Gastroesophageal sphincter (tissue), 4 donors: ENCODE data around the gene SMPD2. TPM values are rescaled to one million over a fixed set of nuclear protein-coding genes. Genes with fewer than 3 reads are reported as not detected.

Source experiments
- ATAC-seq: fragments of 150-250 bp; one replicate; pipeline ENCODE4 v1.9.1; 2016; ENCODE audit warnings: mild to moderate bottlenecking, moderate library complexity
- H3K27ac ChIP-seq, 4 donors: fragments of 200-600 bp; sonication (generic) in 3 of 4; 1 replicate in 3 of 4; 2 replicates in 1 of 4; pipeline ENCODE4 v1.5.1; 2016 to 2019
- H3K27me3 ChIP-seq: fragments of 200-600 bp; sonication (generic); one replicate; pipeline ENCODE4 v1.5.1; 2019
- H3K36me3 ChIP-seq, 2 donors: fragments of 200-600 bp; sonication (generic); one replicate each; pipeline ENCODE4 v1.5.1; 2019; ENCODE audit warnings: control low read depth in 1 of 2
- H3K4me1 ChIP-seq, 3 donors: fragments of 200-600 bp; sonication (generic); 1 replicate in 2 of 3; 2 replicates in 1 of 3; pipeline ENCODE4 v1.5.1; 2016 to 2019; ENCODE audit warnings: control low read depth in 2 of 3
- H3K4me3 ChIP-seq, 2 donors: fragments of 200-600 bp; sonication (generic); one replicate each; pipeline ENCODE4 v1.5.1; 2019; ENCODE audit warnings: mild to moderate bottlenecking in 1 of 2, moderate library complexity in 1 of 2
- H3K9me3 ChIP-seq, 3 donors: fragments of 200-600 bp; sonication (generic); one replicate each; pipeline ENCODE4 v1.5.1; 2017 to 2019; ENCODE audit warnings: control low read depth in 2 of 3
- CTCF ChIP-seq, 4 experiments: fragments of 200-600 bp in 2 of 4; fragments of 450-650 bp in 2 of 4; sonication (generic) in 1 of 4; IDR thresholded peaks; one replicate each; pipeline ENCODE4 v1.5.1; 2017 to 2019; ENCODE audit warnings: antibody characterized with exemption in 4 of 4, mild to moderate bottlenecking in 2 of 4, moderate library complexity in 2 of 4
- EP300 ChIP-seq: sonication (generic); formaldehyde crosslinking; IDR thresholded peaks from one replicate; pipeline ENCODE4 v1.6.1; 2017; ENCODE audit warnings: antibody characterized with exemption, mild to moderate bottlenecking
- POLR2A ChIP-seq, 2 donors: fragments of 450-650 bp; IDR thresholded peaks; one replicate each; pipeline ENCODE4 v1.6.1; 2017; ENCODE audit warnings: antibody characterized with exemption in 2 of 2, mild to moderate bottlenecking in 2 of 2, moderate library complexity in 1 of 2
- POLR2AphosphoS5 ChIP-seq: sonication (generic); formaldehyde crosslinking; IDR thresholded peaks from one replicate; pipeline ENCODE4 v1.6.1; 2017; ENCODE audit warnings: antibody characterized with exemption
- WGBS, 2 donors: methylation state at CpG; one replicate each; pipeline ENCODE4 v1.1.5; 2018; ENCODE audit warnings: low coverage in 1 of 2; 5-methylcytosine and 5-hydroxymethylcytosine counted together
- total RNA-seq, 4 donors: library from RNA; depleted of rRNA; stranded (reverse); fragments of >200 nt; gene quantifications; one replicate each; pipeline ENCODE4 v1.1.0, GENCODE V29; 2016

Gene SMPD2
- total RNA-seq, 4 donors from 2014 or later, result 3.5 to 7.5 (median 6.4) TPM

GRCh38 chr6:109472132-109472995 is 31.8 kb downstream of the SMPD2 start:
- peaks cover 0 to 100% of the 10 kb centered on the region in 2 donors for H3K36me3 ChIP-seq
- no peaks in the 10 kb centered on the region for H3K9me3 ChIP-seq
- peaks cover 0 to 9% (median 0%) of the 10 kb centered on the region in 3 donors for H3K4me1 ChIP-seq
- H3K27me3 ChIP-seq, result no peaks in the 10 kb centered on the region
- no peak for ATAC-seq
- 91 to 97% methylated on average over 7 to 8 of the region's 9 CpGs for WGBS, 2 donors
- TF ChIP-seq POLR2A (IDR thresholded peaks at IDR 0.05) (no peak), POLR2AphosphoS5 (no peak), EP300 (no peak)
- H3K4me3 ChIP-seq, result no peak overlapping the region
- H3K27ac ChIP-seq, result no peak overlapping the region

GRCh38 chr6:109473120-109473519 is 32.6 kb downstream of the SMPD2 start:
- Histone ChIP-seq H3K9me3 (no peaks in the 10 kb centered on the region), H3K27ac (no peak overlapping the region), H3K4me3 (no peak overlapping the region), H3K4me1 (peaks cover 0 to 16% (median under 1%) of the 10 kb centered on the region in 3 donors), H3K36me3 (peaks cover 0 to 99% of the 10 kb centered on the region in 2 donors), H3K27me3 (no peaks in the 10 kb centered on the region)
- no peak for ATAC-seq
- 87 to 89% methylated on average over 2 to 3 of the region's 3 CpGs for WGBS, 2 donors
- TF ChIP-seq POLR2A (IDR thresholded peaks at IDR 0.05) (no peak), POLR2AphosphoS5 (no peak)

- no peak for ATAC-seq
- Histone ChIP-seq H3K36me3 (peaks cover 0 to 85% of the 10 kb centered on the region in 2 donors), H3K4me1 (peaks cover 0 to 35% (median 10%) of the 10 kb centered on the region in 3 donors), H3K4me3 (no peak overlapping the region), H3K27ac (no peak overlapping the region), H3K27me3 (no peaks in the 10 kb centered on the region), H3K9me3 (no peaks in the 10 kb centered on the region)
- TF ChIP-seq CTCF (IDR thresholded peaks at IDR 0.05) (no peak), POLR2AphosphoS5 (no peak), POLR2A (IDR thresholded peaks at IDR 0.05) (no peak)
- WGBS, 2 donors, result 75 to 77% methylated on average over 4 of the region's 4 CpGs
Observed at GRCh38 chr6:109474995-109475394, 34.5 kb downstream of the SMPD2 start.

GRCh38 chr6:109475625-109476024 is 35.1 kb downstream of the SMPD2 start:
- 80 to 91% methylated on average over 1 to 2 of the region's 2 CpGs for WGBS, 2 donors
- H3K27ac ChIP-seq, result no peak overlapping the region
- no peaks in the 10 kb centered on the region for H3K9me3 ChIP-seq
- H3K36me3 ChIP-seq, result peaks cover 0 to 81% of the 10 kb centered on the region in 2 donors
- H3K4me1 ChIP-seq, result peaks cover 3 to 41% (median 15%) of the 10 kb centered on the region in 3 donors
- TF ChIP-seq CTCF (IDR thresholded peaks at IDR 0.05) (no peak), POLR2A (IDR thresholded peaks at IDR 0.05) (no peak), EP300 (no peak), POLR2AphosphoS5 (no peak)
- no peak for ATAC-seq
- H3K27me3 ChIP-seq, result no peaks in the 10 kb centered on the region
- H3K4me3 ChIP-seq, result no peak overlapping the region

GRCh38 chr6:109477184-109477583 is 36.7 kb downstream of the SMPD2 start:
- H3K27ac ChIP-seq, result no peak overlapping the region
- H3K27me3 ChIP-seq, result no peaks in the 10 kb centered on the region
- TF ChIP-seq CTCF (IDR thresholded peaks at IDR 0.05) (no peak), POLR2AphosphoS5 (no peak), EP300 (no peak), POLR2A (IDR thresholded peaks at IDR 0.05) (no peak)
- H3K36me3 ChIP-seq, result peaks cover 0 to 77% of the 10 kb centered on the region in 2 donors
- H3K4me3 ChIP-seq, result no peak overlapping the region
- H3K4me1 ChIP-seq, result peaks cover 4 to 57% (median 31%) of the 10 kb centered on the region in 3 donors
- no peaks in the 10 kb centered on the region for H3K9me3 ChIP-seq
- ATAC-seq, result no peak
- WGBS, 2 donors, result 90 to 100% methylated on average over 1 to 2 of the region's 2 CpGs

- no peak for TF ChIP-seq POLR2A (IDR thresholded peaks at IDR 0.05)
- no peak for TF ChIP-seq POLR2AphosphoS5
- Histone ChIP-seq H3K27me3 (no peaks in the 10 kb centered on the region), H3K9me3 (no peaks in the 10 kb centered on the region), H3K36me3 (peaks cover 0 to 72% of the 10 kb centered on the region in 2 donors), H3K4me1 (peaks cover 4 to 62% (median 32%) of the 10 kb centered on the region in 3 donors), H3K4me3 (no peak overlapping the region), H3K27ac (no peak overlapping the region)
- no peak for ATAC-seq
- WGBS, 2 donors, result 70 to 83% methylated on average over 1 of the region's 2 CpGs
Observed at GRCh38 chr6:109477725-109478124, 37.2 kb downstream of the SMPD2 start.
